COLO829 (cell line): ENCODE measurements around the gene MSL2.
"Not testable (repeated sequence)": the region's sequence is repeated elsewhere in the genome, so short reads cannot be mapped to it uniquely, and the experiment has no call there.

Source experiments
- DNase-seq: peaks from one replicate; pipeline ENCODE4 v3.0.0; 2012; ENCODE audit warnings: low spot score

MSL2 gene

GRCh38 chr3:136142592-136142991, 53.5 kb downstream of the MSL2 start:
- DNase-seq: peak; percentile 60

GRCh38 chr3:136141891-136142290, 54.2 kb downstream of the MSL2 start:
- DNase-seq: no peak

- no peak for DNase-seq
Measured at GRCh38 chr3:136141291-136141785, 54.8 kb downstream of the MSL2 start.

GRCh38 chr3:136136454-136136853, 59.7 kb downstream of the MSL2 start:
- DNase-seq: no peak

GRCh38 chr3:136135039-136135802, 60.9 kb downstream of the MSL2 start:
- DNase-seq: no peak

- no peak for DNase-seq
Measured at GRCh38 chr3:136134091-136134490, 62.0 kb downstream of the MSL2 start.

GRCh38 chr3:136131647-136132046, 64.5 kb downstream of the MSL2 start:
- DNase-seq: not testable (repeated sequence)

GRCh38 chr3:136122006-136122405, 74.1 kb downstream of the MSL2 start:
- DNase-seq: no peak

- no peak for DNase-seq
Measured at GRCh38 chr3:136120373-136121348, 75.5 kb downstream of the MSL2 start.

- not testable (repeated sequence) for DNase-seq
Measured at GRCh38 chr3:136119783-136120182, 76.4 kb downstream of the MSL2 start.

GRCh38 chr3:136119332-136119731, 76.8 kb downstream of the MSL2 start:
- not testable (repeated sequence) for DNase-seq

GRCh38 chr3:136114421-136114820, 81.7 kb downstream of the MSL2 start:
- DNase-seq: no peak

GRCh38 chr3:136110481-136110880, 85.7 kb downstream of the MSL2 start:
- peak; percentile 71 for DNase-seq

GRCh38 chr3:136109499-136109898, 86.6 kb downstream of the MSL2 start:
- no peak for DNase-seq

- no peak for DNase-seq
Measured at GRCh38 chr3:136106101-136106500, 90.0 kb downstream of the MSL2 start.

- DNase-seq: no peak
Measured at GRCh38 chr3:136105044-136105443, 91.1 kb downstream of the MSL2 start.
